Measurements from ENCODE around the gene SQOR. TPM values are rescaled to one million over a fixed set of nuclear protein-coding genes. Genes with fewer than 3 reads are reported as not detected.
A peak's percentile ranks its signal among the peaks of the same experiment; 100 is the strongest.

SQOR gene
- total RNA-seq, result 122 and 134 TPM in 2 replicates

- Histone ChIP-seq H3K79me2 (ENCODE audit: insufficient read depth, low read length) (peaks cover 24% of the 10 kb centered on the region), H3K4me2 (ENCODE audit: insufficient read depth, low read length) (peak within 1 kb of the TSS; percentile 89), H2AFZ (ENCODE audit: low read length) (peak within 1 kb of the TSS; percentile 88), H3K4me3 (ENCODE audit: insufficient read depth, low read length) (peak within 1 kb of the TSS; percentile 86), H3K27me3 (ENCODE audit: insufficient read depth, low read length) (no peaks in the 10 kb centered on the region), H3K36me3 (ENCODE audit: insufficient read depth, low read length) (no peaks in the 10 kb centered on the region), H3K9me3 (ENCODE audit: low read depth, low read length) (no peaks in the 10 kb centered on the region), H3K4me1 (ENCODE audit: insufficient read depth, low read length) (peaks cover 37% of the 10 kb centered on the region), H4K20me1 (ENCODE audit: insufficient read depth, low read length) (no peaks in the 10 kb centered on the region), H3K27ac (ENCODE audit: low read depth, low read length) (peak within 1 kb of the TSS; percentile 68)
- TF ChIP-seq CTCF (IDR thresholded peaks at IDR 0.05; ENCODE audit: extremely low read depth, low read depth, low read length), result no peak
- DNase-seq (ENCODE audit: insufficient read length, low spot score, missing footprints), result peak; percentile 94
Observed at GRCh38 chr15:45634432-45635190, at the start of gene SQOR. Gene SQOR, plus strand, starts transcription at chr15:45635029. Its CDS starts 23,895 bp downstream, at chr15:45658924.

DNA sequence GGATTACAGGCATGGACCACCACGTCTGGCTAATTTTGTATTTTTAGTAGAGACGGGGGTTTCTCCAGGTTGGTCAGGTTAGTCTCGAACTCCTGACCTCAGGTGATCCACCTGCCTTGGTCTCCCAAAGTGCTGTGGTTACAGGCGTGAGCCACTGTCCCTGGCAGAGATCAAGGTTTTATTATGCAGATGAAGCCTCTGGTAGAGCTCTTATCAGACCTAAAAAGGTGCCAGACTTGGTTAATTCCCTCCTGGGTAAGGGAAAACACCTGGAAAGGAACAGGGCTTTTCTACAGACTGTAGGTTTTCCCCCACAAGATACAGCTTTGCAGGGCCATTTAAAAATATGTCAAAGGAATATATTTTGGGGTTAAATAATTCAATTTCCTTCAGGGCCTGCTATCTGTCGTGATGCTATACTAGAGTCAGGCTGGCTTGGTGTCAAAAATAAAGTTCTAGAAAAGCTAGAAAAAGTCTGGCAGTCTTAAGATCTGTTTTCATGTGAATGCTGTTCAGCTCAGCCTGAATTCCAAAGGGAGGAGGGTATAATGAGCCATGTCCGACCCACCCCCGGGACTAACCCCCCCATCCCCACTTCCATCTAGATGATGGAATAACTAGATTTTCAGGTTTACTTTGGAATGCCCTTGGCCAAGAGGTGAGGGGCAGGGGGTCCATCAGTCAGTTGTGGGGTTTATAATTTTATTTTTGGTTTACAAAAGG lies 49.6 kb upstream of the SQOR start:
- H3K4me2 ChIP-seq (ENCODE audit: insufficient read depth, low read length), result no peak overlapping the region
- no peaks in the 10 kb centered on the region for H3K36me3 ChIP-seq (ENCODE audit: insufficient read depth, low read length)
- TF ChIP-seq CTCF (IDR thresholded peaks at IDR 0.05; ENCODE audit: extremely low read depth, low read depth, low read length), result no peak
- peaks cover 3% of the 10 kb centered on the region for H4K20me1 ChIP-seq (ENCODE audit: insufficient read depth, low read length)
- DNase-seq (ENCODE audit: insufficient read length, low spot score, missing footprints), result no peak
- H3K4me1 ChIP-seq (ENCODE audit: insufficient read depth, low read length), result peaks cover 28% of the 10 kb centered on the region
- peaks cover 26% of the 10 kb centered on the region for H3K79me2 ChIP-seq (ENCODE audit: insufficient read depth, low read length)
- no peak overlapping the region for H2AFZ ChIP-seq (ENCODE audit: low read length)
- no peaks in the 10 kb centered on the region for H3K27me3 ChIP-seq (ENCODE audit: insufficient read depth, low read length)
- H3K27ac ChIP-seq (ENCODE audit: low read depth, low read length), result no peak overlapping the region
- H3K9me3 ChIP-seq (ENCODE audit: low read depth, low read length), result no peaks in the 10 kb centered on the region
- H3K4me3 ChIP-seq (ENCODE audit: insufficient read depth, low read length), result no peak overlapping the region

- Histone ChIP-seq H3K27me3 (ENCODE audit: insufficient read depth, low read length) (no peaks in the 10 kb centered on the region), H3K27ac (ENCODE audit: low read depth, low read length) (peak overlapping the region; percentile 98), H3K4me1 (ENCODE audit: insufficient read depth, low read length) (peaks cover 28% of the 10 kb centered on the region), H3K36me3 (ENCODE audit: insufficient read depth, low read length) (no peaks in the 10 kb centered on the region), H4K20me1 (ENCODE audit: insufficient read depth, low read length) (peaks cover 3% of the 10 kb centered on the region), H3K9me3 (ENCODE audit: low read depth, low read length) (no peaks in the 10 kb centered on the region), H3K79me2 (ENCODE audit: insufficient read depth, low read length) (peaks cover 35% of the 10 kb centered on the region), H3K4me2 (ENCODE audit: insufficient read depth, low read length) (peak overlapping the region; percentile 96), H2AFZ (ENCODE audit: low read length) (no peak overlapping the region), H3K4me3 (ENCODE audit: insufficient read depth, low read length) (peak overlapping the region; percentile 97)
- TF ChIP-seq CTCF (IDR thresholded peaks at IDR 0.05; ENCODE audit: extremely low read depth, low read depth, low read length), result no peak
- no peak for DNase-seq (ENCODE audit: insufficient read length, low spot score, missing footprints)
Observed at GRCh38 chr15:45586125-45586524, 48.7 kb upstream of the SQOR start.

DNA sequence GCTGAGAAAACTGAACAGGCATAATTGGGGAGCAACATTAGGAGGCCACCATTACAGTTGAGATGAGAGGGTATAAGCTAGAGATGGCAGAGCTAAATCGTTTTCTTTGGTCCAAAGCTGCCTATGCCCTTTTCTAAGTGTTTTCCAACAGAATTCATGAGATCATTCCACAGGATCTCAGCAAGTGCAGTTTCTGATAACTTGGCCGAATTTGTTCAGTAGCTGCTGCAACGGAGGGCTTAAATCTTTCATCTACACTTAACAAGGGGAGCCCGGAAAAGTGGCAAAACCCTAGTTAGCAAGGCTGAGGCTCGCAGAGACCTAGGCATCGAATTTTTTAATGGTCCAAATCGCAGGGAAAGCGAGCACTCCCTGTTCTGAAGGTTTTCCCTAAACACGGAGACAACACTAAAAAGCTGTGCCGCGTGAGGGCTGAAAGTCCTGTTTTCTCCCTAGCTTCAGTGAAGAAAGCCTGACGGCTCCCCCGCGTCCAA lies 48.2 kb upstream of the SQOR start:
- H3K79me2 ChIP-seq (ENCODE audit: insufficient read depth, low read length), result peaks cover 40% of the 10 kb centered on the region
- no peaks in the 10 kb centered on the region for H3K27me3 ChIP-seq (ENCODE audit: insufficient read depth, low read length)
- H3K27ac ChIP-seq (ENCODE audit: low read depth, low read length), result peak overlapping the region; percentile 98
- no peak for DNase-seq (ENCODE audit: insufficient read length, low spot score, missing footprints)
- no peak for TF ChIP-seq CTCF (IDR thresholded peaks at IDR 0.05; ENCODE audit: extremely low read depth, low read depth, low read length)
- peak overlapping the region; percentile 97 for H3K4me3 ChIP-seq (ENCODE audit: insufficient read depth, low read length)
- H3K4me1 ChIP-seq (ENCODE audit: insufficient read depth, low read length), result peaks cover 28% of the 10 kb centered on the region
- peak overlapping the region; percentile 96 for H3K4me2 ChIP-seq (ENCODE audit: insufficient read depth, low read length)
- no peaks in the 10 kb centered on the region for H3K9me3 ChIP-seq (ENCODE audit: low read depth, low read length)
- H4K20me1 ChIP-seq (ENCODE audit: insufficient read depth, low read length), result peaks cover 6% of the 10 kb centered on the region
- peak overlapping the region; percentile 91 for H2AFZ ChIP-seq (ENCODE audit: low read length)
- H3K36me3 ChIP-seq (ENCODE audit: insufficient read depth, low read length), result no peaks in the 10 kb centered on the region

Measured in osteoblast (primary cell).